Measurements from ENCODE around the gene CLDN14.

Gene CLDN14

GRCh38 chr21:36518883-36519492 lies 39.1 kb upstream of the CLDN14 start:
- DNase-seq (ENCODE audit: low read depth, low spot score), result no peak
- H3K4me3 ChIP-seq (ENCODE audit: low read depth, low read length), result no peak overlapping the region
- in situ Hi-C loops (cut with HindIII; ENCODE audit: low sequenced_read_pairs), result no loop called here
- no peak for TF ChIP-seq CTCF (IDR thresholded peaks at IDR 0.05; ENCODE audit: low read depth, low read length)

- in situ Hi-C loops (cut with HindIII; ENCODE audit: low sequenced_read_pairs), result no loop called here
- H3K4me3 ChIP-seq (ENCODE audit: low read depth, low read length), result no peak overlapping the region
- no peak for TF ChIP-seq CTCF (IDR thresholded peaks at IDR 0.05; ENCODE audit: low read depth, low read length)
- DNase-seq (ENCODE audit: low read depth, low spot score), result no peak
These were observed 37.6 kb upstream of the CLDN14 start for GRCh38 chr21:36517366-36518075.

- DNase-seq (ENCODE audit: low read depth, low spot score), result no peak
- no peak overlapping the region for H3K4me3 ChIP-seq (ENCODE audit: low read depth, low read length)
- TF ChIP-seq CTCF (IDR thresholded peaks at IDR 0.05; ENCODE audit: low read depth, low read length), result no peak
- in situ Hi-C loops (cut with HindIII; ENCODE audit: low sequenced_read_pairs), result no loop called here
These were observed 36.4 kb upstream of the CLDN14 start for GRCh38 chr21:36516281-36516680.

- in situ Hi-C loops (cut with HindIII; ENCODE audit: low sequenced_read_pairs), result no loop called here
- no peak overlapping the region for H3K4me3 ChIP-seq (ENCODE audit: low read depth, low read length)
- DNase-seq (ENCODE audit: low read depth, low spot score), result no peak
- no peak for TF ChIP-seq CTCF (IDR thresholded peaks at IDR 0.05; ENCODE audit: low read depth, low read length)
These were observed 33.5 kb upstream of the CLDN14 start for GRCh38 chr21:36513430-36513829.

GRCh38 chr21:36512971-36513370 lies 33.0 kb upstream of the CLDN14 start:
- H3K4me3 ChIP-seq (ENCODE audit: low read depth, low read length), result no peak overlapping the region
- no peak for DNase-seq (ENCODE audit: low read depth, low spot score)
- no peak for TF ChIP-seq CTCF (IDR thresholded peaks at IDR 0.05; ENCODE audit: low read depth, low read length)
- in situ Hi-C loops (cut with HindIII; ENCODE audit: low sequenced_read_pairs), result no loop called here

GRCh38 chr21:36511484-36512220 lies 31.7 kb upstream of the CLDN14 start:
- H3K4me3 ChIP-seq (ENCODE audit: low read depth, low read length), result no peak overlapping the region
- no peak for DNase-seq (ENCODE audit: low read depth, low spot score)
- in situ Hi-C loops (cut with HindIII; ENCODE audit: low sequenced_read_pairs), result no loop called here
- TF ChIP-seq CTCF (IDR thresholded peaks at IDR 0.05; ENCODE audit: low read depth, low read length), result no peak
